NCI-H2196 (cell line): ENCODE data around the gene MAB21L3.

ENCODE experiments used
- DNase-seq: peaks from one replicate; lab custom pipeline; 2025; ENCODE audit not compliant: unreplicated experiment; lab: John Stamatoyannopoulos, UW

MAB21L3 gene

GRCh38 chr1:116110567-116111523 is at the start of gene MAB21L3:
MAB21L3 (plus strand) TSS chr1:116111399; CDS start chr1:116112616, 1,217 bp downstream.
- DNase-seq = no peak

- DNase-seq = no peak
These were observed 49.0 kb upstream of the MAB21L3 start for GRCh38 chr1:116062201-116062600.

- no peak for DNase-seq
These were observed 46.6 kb upstream of the MAB21L3 start for GRCh38 chr1:116064616-116065015.

DNA sequence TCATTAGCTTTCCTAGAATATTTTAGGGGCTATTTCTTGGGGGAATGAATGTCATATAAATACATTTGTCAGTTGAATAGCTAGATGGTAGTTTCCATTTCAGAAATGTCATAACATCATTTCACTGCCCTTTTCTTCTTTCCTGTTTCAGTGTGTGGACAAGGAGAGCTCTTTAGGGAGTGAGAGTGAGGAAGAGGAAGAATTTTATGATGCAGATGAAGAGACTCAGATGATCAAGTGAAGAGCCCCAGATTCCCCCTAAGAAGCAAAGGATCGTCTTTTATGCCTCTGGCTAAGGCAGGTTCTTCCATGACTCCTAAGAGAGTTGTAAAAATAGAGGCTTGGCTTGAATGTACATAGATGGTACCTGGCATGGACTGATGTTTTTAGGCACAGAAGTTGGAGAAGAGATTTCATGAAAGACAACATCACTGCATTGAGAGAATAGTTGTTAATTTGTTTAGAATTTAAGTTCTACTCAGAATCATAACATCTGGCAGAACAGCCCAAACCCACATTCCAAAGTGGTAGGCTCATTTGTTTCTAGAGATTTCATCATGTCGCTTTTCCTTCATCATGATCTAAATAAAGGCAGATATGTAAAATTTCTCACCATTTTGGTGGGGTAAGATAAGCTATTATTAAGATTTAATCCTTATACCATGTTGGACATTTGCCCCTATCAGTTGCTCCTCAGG is 44.2 kb upstream of the MAB21L3 start:
- DNase-seq = no peak

GRCh38 chr1:116067566-116067890 is 43.7 kb upstream of the MAB21L3 start:
- DNase-seq = no peak

DNA sequence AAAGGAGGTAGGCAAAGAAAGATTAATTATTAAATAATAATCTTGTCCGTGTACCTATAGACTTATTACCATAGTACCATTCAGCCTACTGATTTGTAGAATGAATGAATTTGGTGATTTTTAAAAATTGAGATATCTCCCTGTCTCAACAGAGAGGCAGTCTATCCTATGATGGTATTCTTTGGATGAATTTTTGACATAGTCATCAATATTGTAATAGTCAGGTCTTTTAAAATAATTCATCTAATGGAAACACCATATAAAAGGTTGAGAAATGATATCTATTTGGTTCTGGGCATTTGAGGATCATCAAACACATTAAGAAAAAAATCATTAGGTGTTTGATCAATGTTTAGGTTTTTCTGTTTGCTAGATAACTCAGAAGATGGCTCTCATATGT is 35.6 kb upstream of the MAB21L3 start:
- no peak for DNase-seq

DNA sequence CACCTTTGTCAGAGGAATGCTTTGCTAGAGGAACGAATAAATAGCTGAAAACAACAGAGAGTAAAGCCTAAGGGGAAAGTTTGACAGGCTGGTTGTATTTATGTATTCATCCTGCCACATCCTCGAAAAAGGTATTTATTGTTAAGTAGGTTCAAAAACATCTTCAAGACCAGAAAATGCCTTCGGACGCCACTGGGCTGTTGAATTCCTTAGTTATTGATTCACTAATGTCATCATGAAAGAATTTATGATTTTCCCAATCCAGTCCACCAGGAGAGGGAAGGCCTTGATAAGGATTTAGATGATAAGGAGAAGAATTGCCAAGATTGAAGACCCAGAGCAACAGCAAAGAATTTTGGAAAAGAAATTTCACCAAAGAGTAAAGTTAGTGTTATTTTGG is 35.2 kb upstream of the MAB21L3 start:
- DNase-seq = no peak

GRCh38 chr1:116076831-116077230 is 34.4 kb upstream of the MAB21L3 start:
- no peak for DNase-seq

DNA sequence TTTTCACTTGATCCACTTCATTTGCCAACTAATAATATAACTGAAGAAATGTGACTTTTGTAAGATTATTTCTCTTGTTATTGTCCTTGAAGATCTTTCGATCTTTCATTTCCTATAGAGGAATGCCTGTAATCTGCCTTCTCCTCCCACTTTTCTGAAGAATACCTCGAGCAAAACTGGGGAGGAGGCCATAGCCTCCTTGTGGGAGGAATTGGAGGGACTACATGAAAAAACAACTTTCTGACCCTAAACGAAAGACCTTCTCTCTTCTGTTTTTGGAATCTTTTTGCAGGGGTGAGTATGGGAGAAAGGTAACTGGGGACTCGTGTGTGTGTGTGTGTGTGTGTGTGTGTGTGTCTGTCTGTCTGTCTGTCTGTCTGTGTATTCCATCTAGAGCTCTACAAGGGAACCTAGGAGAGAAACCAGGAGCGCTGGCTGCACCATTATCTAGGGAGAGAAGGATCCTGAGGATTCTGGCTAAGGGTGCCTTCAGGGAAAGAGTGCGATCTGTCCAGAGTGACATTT is 32.4 kb upstream of the MAB21L3 start:
- no peak for DNase-seq

DNA sequence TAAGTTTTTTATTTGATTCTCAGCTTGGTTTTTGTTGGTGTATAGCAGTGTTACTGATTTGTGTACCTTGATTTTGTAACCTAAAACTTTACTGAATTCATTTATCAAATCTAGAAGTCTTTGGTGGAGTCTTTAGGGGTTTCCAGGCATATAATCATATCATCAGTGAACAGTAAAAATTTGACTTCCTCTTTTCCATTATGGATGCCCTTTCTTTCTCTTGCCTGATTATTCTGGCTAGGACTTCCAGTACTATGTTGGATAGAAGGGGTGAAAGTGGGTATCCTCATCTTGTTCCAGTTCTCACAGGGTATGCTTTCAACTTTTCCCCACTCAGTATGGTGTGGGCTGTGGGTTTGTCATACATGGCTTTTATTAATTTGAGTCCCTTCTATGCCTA is 23.6 kb upstream of the MAB21L3 start:
- no peak for DNase-seq

- no peak for DNase-seq
These were observed 21.3 kb upstream of the MAB21L3 start for GRCh38 chr1:116089870-116090269.

GRCh38 chr1:116091083-116091482 is 20.1 kb upstream of the MAB21L3 start:
- no peak for DNase-seq

- DNase-seq = no peak
These were observed 18.3 kb upstream of the MAB21L3 start for GRCh38 chr1:116092752-116093489.

DNA sequence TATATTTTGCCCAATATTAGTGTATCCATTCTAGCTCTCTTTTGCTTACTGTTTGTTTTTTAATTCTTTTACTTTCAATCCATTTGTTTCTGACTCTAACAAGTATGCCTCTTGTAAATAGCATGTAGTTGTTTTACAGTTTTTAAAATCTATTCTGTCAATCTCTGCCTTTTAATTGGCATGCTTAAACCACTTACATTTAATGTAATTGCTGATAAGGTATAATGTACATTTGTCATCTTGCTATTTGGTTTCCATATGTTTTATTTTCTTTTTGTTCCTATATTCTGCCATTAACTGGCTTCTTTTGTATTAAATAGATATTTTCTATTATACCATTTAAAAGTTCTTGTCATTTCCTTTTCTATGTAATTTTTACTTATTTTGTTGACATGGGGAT is 16.2 kb upstream of the MAB21L3 start:
- DNase-seq = no peak

- no peak for DNase-seq
These were observed 15.1 kb upstream of the MAB21L3 start for GRCh38 chr1:116096013-116096618.

DNA sequence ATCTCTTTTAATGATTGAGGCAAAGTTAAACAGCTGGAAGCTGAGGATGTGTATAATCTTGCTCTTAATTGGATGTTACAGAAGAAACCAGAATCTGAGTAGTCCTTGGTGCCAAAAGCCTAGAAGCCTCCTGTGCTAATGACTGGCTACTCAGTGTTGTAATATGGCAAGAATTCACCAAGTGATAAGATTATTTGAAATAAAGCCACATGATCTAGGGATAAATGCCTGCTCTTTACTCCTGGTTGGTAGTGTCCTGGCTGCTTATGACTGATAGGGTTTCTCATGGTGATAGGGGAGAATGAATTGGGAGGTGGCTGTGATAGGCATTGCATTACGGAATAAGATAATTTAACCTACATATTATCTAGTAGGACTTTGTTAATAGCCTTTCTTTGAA is 13.6 kb upstream of the MAB21L3 start:
- no peak for DNase-seq

GRCh38 chr1:116099379-116099778 is 11.8 kb upstream of the MAB21L3 start:
- DNase-seq = no peak

- DNase-seq = no peak
These were observed 11.3 kb upstream of the MAB21L3 start for GRCh38 chr1:116099919-116100318.

GRCh38 chr1:116104667-116105066 is 6.5 kb upstream of the MAB21L3 start:
- DNase-seq = no peak

GRCh38 chr1:116105996-116106395 is 5.2 kb upstream of the MAB21L3 start:
- DNase-seq = no peak

GRCh38 chr1:116106646-116107045 is 4.6 kb upstream of the MAB21L3 start:
- no peak for DNase-seq
